ENCODE data around the gene EDEM1.
A peak's percentile ranks its signal among the peaks of the same experiment; 100 is the strongest.
"Not testable (repeated sequence)": the region's sequence is repeated elsewhere in the genome, so short reads cannot be mapped to it uniquely, and the experiment has no call there.

Gene EDEM1

GRCh38 chr3:5179036-5179435 is 8.5 kb upstream of the EDEM1 start:
- DNase-seq: not testable (repeated sequence)

GRCh38 chr3:5181469-5182141 is 5.9 kb upstream of the EDEM1 start:
- DNase-seq: no peak

GRCh38 chr3:5183714-5184113 is 3.8 kb upstream of the EDEM1 start:
- not testable (repeated sequence) for DNase-seq

- no peak for DNase-seq
These were observed 3.0 kb upstream of the EDEM1 start for GRCh38 chr3:5184499-5184898.

- DNase-seq: no peak
These were observed 2.3 kb upstream of the EDEM1 start for GRCh38 chr3:5185093-5185673.

GRCh38 chr3:5186089-5186857 is 1.2 kb upstream of the EDEM1 start:
- no peak for DNase-seq

- no peak for DNase-seq
These were observed 700 bp upstream of the EDEM1 start for GRCh38 chr3:5186858-5187155.

GRCh38 chr3:5187920-5188418 is 462 bp downstream of the EDEM1 start:
- peak; percentile 41 for DNase-seq

GRCh38 chr3:5188419-5189221 is 1.1 kb downstream of the EDEM1 start:
- DNase-seq: peak; percentile 18

GRCh38 chr3:5190147-5190791 is 2.8 kb downstream of the EDEM1 start:
- no peak for DNase-seq

GRCh38 chr3:5191555-5192304 is 4.2 kb downstream of the EDEM1 start:
- DNase-seq: peak; percentile 10

- DNase-seq: no peak
These were observed 5.3 kb downstream of the EDEM1 start for GRCh38 chr3:5192571-5193365.

GRCh38 chr3:5194341-5194740 is 6.8 kb downstream of the EDEM1 start:
- DNase-seq: no peak

GRCh38 chr3:5194801-5195509 is 7.4 kb downstream of the EDEM1 start:
- DNase-seq: no peak

- DNase-seq: no peak
These were observed 8.1 kb downstream of the EDEM1 start for GRCh38 chr3:5195605-5196004.

GRCh38 chr3:5197022-5197421 is 9.5 kb downstream of the EDEM1 start:
- DNase-seq: no peak

GRCh38 chr3:5197470-5198312 is 10.2 kb downstream of the EDEM1 start:
- DNase-seq: no peak

- DNase-seq: no peak
These were observed 10.8 kb downstream of the EDEM1 start for GRCh38 chr3:5198313-5198677.

GRCh38 chr3:5198986-5199731 is 11.7 kb downstream of the EDEM1 start:
- no peak for DNase-seq

Data from NCI-H146 (cell line).